Mucosa of rectum (tissue), 2 donors: ENCODE data around the gene INSR.

Experiments used
- H3K27ac ChIP-seq, 2 donors: one replicate each; pipeline ENCODE4 v1.7.0; 2013; ENCODE audit warnings: inconsistent platforms in 2 of 2, low read depth in 2 of 2, low read length in 2 of 2
- H3K27me3 ChIP-seq, 2 donors: one replicate each; pipeline ENCODE4 v1.7.0; 2013; ENCODE audit warnings: low read length in 2 of 2; ENCODE audit not compliant: control insufficient read depth in 2 of 2, insufficient read depth in 2 of 2
- H3K36me3 ChIP-seq, 2 donors: one replicate each; pipeline ENCODE4 v1.7.0; 2013; ENCODE audit warnings: low read length in 2 of 2; ENCODE audit not compliant: control insufficient read depth in 2 of 2, insufficient read depth in 2 of 2
- H3K4me1 ChIP-seq, 2 donors: one replicate each; pipeline ENCODE4 v1.7.0; 2013; ENCODE audit warnings: low read length in 2 of 2, mild to moderate bottlenecking in 1 of 2; ENCODE audit not compliant: control insufficient read depth in 2 of 2, insufficient read depth in 2 of 2
- H3K4me3 ChIP-seq, 2 donors: one replicate each; pipeline ENCODE4 v1.7.0; 2013; ENCODE audit warnings: low read length in 2 of 2
- H3K9ac ChIP-seq, 2 donors: one replicate each; pipeline ENCODE4 v1.7.0; 2013; ENCODE audit warnings: low read length in 2 of 2, low read depth in 1 of 2, mild to moderate bottlenecking in 1 of 2
- H3K9me3 ChIP-seq, 2 donors: one replicate each; pipeline ENCODE4 v1.7.0; 2013; ENCODE audit warnings: low read length in 2 of 2; ENCODE audit not compliant: control insufficient read depth in 2 of 2
- donor health status: healthy.
- donor health status: Normal muscosa, but diverticular disease.

INSR gene

DNA sequence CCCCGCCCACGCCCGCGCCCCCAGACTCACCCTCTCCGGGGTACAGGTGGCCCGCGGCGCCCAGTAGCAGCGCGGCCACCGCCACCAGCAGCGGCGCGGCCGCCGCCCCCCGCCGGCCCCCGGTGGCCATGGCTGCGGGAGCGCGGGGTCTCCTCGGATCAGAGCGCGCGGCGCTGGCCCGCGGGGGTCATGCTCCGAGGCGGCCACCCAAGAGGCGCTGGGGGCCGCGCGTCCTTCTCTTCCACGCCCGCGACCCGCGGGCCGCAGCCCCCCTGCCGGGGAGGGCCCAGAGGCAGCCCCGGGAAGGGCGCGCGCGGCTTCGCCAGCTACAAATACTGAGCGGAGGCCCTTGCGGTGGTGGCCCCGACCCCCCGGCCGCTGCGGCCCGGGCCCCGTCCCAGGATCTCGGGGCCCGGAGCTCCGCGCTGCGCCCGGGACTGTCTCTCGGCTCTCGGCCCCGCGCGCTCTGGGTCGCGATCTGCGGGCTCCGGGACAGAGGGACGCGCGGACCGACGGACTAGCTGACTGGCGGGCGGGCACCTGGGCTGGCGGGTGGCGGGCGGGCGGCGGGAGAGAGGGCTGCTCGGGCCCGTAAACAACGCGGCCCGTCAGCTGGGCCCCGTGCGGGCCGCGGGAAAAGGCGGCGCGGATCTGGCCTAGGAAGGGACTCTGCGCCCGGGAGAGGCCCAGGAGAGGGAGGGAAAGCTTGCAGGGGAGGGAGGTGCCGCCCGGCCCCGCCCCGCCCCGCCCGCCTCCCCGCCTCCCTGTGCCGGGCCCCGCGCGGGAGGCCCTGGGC is at the start of gene INSR:
TSS of gene INSR (minus strand) at position 653 of the 796 bp plus-strand sequence. CDS start at position 130, 523 bp downstream.
- Histone ChIP-seq H3K36me3 (no peaks in the 10 kb centered on the region), H3K4me3 (peak within 1 kb of the TSS; percentile 80 to 87), H3K27ac (peak within 1 kb of the TSS; percentile 85 to 88), H3K27me3 (no peaks in the 10 kb centered on the region), H3K9ac (peak within 1 kb of the TSS; percentile 74 to 90), H3K9me3 (no peaks in the 10 kb centered on the region), H3K4me1 (peaks cover 15 to 16% of the 10 kb centered on the region in 2 donors)

- peaks cover 12 to 20% of the 10 kb centered on the region in 2 donors for H3K4me1 ChIP-seq
- H3K9me3 ChIP-seq = no peaks in the 10 kb centered on the region
- H3K36me3 ChIP-seq = no peaks in the 10 kb centered on the region
- H3K27me3 ChIP-seq = no peaks in the 10 kb centered on the region
- no peak overlapping the region for H3K9ac ChIP-seq
- no peak overlapping the region for H3K27ac ChIP-seq
- H3K4me3 ChIP-seq = no peak overlapping the region
Observed at GRCh38 chr19:7342143-7342542, 47.9 kb upstream of the INSR start.

DNA sequence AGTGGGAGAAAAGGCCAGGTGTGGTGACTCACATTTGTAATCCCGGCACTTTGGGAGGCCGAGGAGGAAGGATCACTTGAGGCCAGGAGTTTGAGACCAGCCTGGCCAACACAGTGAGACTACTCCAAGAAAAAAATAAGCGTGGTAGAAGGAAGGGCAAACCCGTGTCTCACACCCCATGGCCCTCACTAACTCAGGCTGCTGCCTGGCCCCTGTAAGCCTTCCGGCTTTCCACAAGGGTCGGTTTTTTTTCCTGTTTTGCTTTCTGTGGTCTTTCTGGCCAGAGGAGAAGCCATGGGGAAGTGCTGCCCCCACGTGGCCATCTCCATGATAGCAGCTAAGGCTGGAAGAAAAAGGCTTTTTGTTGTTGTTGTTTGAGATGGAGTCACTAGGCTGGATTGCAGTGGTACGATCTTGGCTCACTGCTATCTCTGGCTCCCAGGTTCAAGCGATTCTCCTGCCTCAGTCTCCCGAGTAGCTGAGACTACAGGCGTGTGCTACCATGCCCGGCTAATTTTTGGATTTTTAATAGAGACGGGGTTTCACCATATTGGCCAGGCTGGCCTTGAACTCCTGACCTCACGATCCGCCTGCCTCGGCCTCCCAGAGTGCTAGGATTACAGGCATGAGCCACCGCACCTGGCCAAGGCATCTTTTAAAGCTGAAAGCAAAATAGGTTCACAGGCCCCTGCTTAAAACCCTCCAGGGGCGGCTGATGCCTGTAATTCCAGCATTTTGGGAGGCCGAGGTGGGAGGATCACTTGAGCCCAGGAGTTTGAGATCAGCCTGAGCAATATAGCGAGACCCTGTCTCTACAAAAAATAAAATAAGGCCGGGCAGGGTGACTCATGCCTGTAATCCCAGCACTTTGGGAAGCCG is 47.0 kb upstream of the INSR start:
- no peak overlapping the region for H3K4me3 ChIP-seq
- no peaks in the 10 kb centered on the region for H3K9me3 ChIP-seq
- H3K27me3 ChIP-seq = no peaks in the 10 kb centered on the region
- H3K27ac ChIP-seq = no peak overlapping the region
- peak overlapping the region in 1 of 2 donors; percentile 18 for H3K9ac ChIP-seq
- no peaks in the 10 kb centered on the region for H3K36me3 ChIP-seq
- H3K4me1 ChIP-seq = peaks cover 17 to 18% of the 10 kb centered on the region in 2 donors

GRCh38 chr19:7337380-7338194 is 43.4 kb upstream of the INSR start:
- no peaks in the 10 kb centered on the region for H3K27me3 ChIP-seq
- peak overlapping the region in 1 of 2 donors; percentile 20 for H3K4me3 ChIP-seq
- no peaks in the 10 kb centered on the region for H3K36me3 ChIP-seq
- H3K4me1 ChIP-seq = peaks cover 5% of the 10 kb centered on the region in 2 donors
- H3K9ac ChIP-seq = no peak overlapping the region
- peak overlapping the region; percentile 66 to 78 for H3K27ac ChIP-seq
- no peaks in the 10 kb centered on the region for H3K9me3 ChIP-seq

- Histone ChIP-seq H3K4me1 (peaks cover 5% of the 10 kb centered on the region in 2 donors), H3K9ac (no peak overlapping the region), H3K4me3 (no peak overlapping the region), H3K36me3 (no peaks in the 10 kb centered on the region), H3K27ac (peak overlapping the region; percentile 66 to 78), H3K9me3 (no peaks in the 10 kb centered on the region), H3K27me3 (no peaks in the 10 kb centered on the region)
Observed at GRCh38 chr19:7336321-7336973, 42.2 kb upstream of the INSR start.

- H3K27ac ChIP-seq = no peak overlapping the region
- no peaks in the 10 kb centered on the region for H3K9me3 ChIP-seq
- H3K4me3 ChIP-seq = no peak overlapping the region
- no peaks in the 10 kb centered on the region for H3K27me3 ChIP-seq
- H3K36me3 ChIP-seq = no peaks in the 10 kb centered on the region
- H3K4me1 ChIP-seq = peaks cover 5% of the 10 kb centered on the region in 2 donors
- H3K9ac ChIP-seq = no peak overlapping the region
Observed at GRCh38 chr19:7333198-7334118, 39.2 kb upstream of the INSR start.

GRCh38 chr19:7331446-7331845 is 37.2 kb upstream of the INSR start:
- Histone ChIP-seq H3K36me3 (no peaks in the 10 kb centered on the region), H3K9me3 (no peaks in the 10 kb centered on the region), H3K27ac (no peak overlapping the region), H3K9ac (no peak overlapping the region), H3K4me3 (no peak overlapping the region), H3K27me3 (no peaks in the 10 kb centered on the region), H3K4me1 (peaks cover 0 to under 1% of the 10 kb centered on the region in 2 donors)

DNA sequence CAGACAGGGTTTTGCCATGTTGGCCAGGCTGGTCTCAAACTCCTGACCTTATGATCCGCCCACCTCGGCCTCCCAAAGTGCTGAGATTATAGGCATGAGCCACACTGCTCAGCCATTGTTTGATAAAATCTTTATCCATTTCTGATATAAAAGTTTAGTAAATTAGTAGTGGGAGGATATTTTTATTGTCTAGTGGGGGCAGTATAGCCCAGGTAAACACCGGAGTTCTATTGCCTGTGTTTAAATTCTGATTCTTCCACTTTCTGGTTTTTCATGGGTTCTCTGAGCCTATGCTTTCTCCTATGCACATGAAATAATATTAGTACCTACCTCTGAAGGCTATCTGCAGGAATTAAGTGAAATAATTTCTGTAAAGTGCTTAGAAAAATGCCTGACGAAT is 34.4 kb upstream of the INSR start:
- H3K9ac ChIP-seq = no peak overlapping the region
- no peak overlapping the region for H3K27ac ChIP-seq
- no peaks in the 10 kb centered on the region for H3K4me1 ChIP-seq
- H3K36me3 ChIP-seq = no peaks in the 10 kb centered on the region
- no peaks in the 10 kb centered on the region for H3K27me3 ChIP-seq
- H3K9me3 ChIP-seq = no peaks in the 10 kb centered on the region
- no peak overlapping the region for H3K4me3 ChIP-seq

DNA sequence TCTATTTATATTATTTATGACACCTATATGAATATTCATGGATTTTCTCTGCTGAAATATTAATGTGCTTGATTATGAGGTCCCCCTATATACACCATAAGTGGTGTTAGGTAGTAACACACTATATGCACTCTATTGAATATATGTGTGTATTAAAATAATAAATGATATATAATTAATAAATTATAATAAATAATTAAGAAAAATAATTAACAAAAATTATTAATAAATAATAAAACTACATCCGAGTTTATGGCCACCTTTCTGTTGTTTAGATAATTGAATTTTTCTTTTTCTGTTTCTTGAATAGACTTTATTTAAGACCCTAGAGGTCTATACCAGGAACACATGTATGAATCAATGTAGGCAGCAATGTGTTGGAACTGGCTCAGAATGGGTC is 33.6 kb upstream of the INSR start:
- Histone ChIP-seq H3K4me3 (no peak overlapping the region), H3K36me3 (no peaks in the 10 kb centered on the region), H3K27me3 (no peaks in the 10 kb centered on the region), H3K9ac (no peak overlapping the region), H3K9me3 (no peaks in the 10 kb centered on the region), H3K4me1 (no peaks in the 10 kb centered on the region), H3K27ac (no peak overlapping the region)
